NOMO-1 (cell line): Measurements from ENCODE around the gene TRIP4.
"Not testable (repeated sequence)": the region's sequence is repeated elsewhere in the genome, so short reads cannot be mapped to it uniquely, and the experiment has no call there.

Experiments
- DNase-seq, 2 experiments: peaks; one replicate each; lab custom pipeline; 2025; ENCODE audit not compliant: unreplicated experiment in 2 of 2; lab: John Stamatoyannopoulos, UW

The TRIP4 gene

GRCh38 chr15:64387562-64388168 lies at the start of gene TRIP4:
Gene TRIP4 (plus strand): TSS chr15:64387836. CDS start chr15:64387864, 28 bp downstream.
- peak; percentile 95 to 99 for DNase-seq

DNA sequence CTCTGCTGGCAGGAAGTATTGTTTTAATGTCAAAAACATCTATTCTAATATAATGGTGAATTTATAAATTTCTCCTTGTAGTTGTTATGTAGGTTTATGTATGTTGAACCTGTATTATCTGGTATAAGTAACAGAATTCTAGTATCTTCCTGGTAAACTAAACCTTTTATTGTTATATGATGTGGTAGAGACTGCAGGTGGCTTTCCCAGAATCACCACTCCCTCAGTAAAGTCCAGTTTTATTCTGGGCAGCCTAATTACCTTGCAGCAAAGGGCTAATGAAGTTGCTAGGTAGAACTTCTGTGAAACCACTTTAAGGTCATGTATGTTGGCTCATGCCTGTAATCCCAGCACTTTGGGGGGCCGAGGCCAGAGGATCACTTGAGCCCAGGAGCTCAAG lies 47.3 kb upstream of the TRIP4 start:
- no peak for DNase-seq

GRCh38 chr15:64341961-64342360 lies 45.7 kb upstream of the TRIP4 start:
- DNase-seq = no peak

GRCh38 chr15:64343222-64343621 lies 44.4 kb upstream of the TRIP4 start:
- no peak for DNase-seq

DNA sequence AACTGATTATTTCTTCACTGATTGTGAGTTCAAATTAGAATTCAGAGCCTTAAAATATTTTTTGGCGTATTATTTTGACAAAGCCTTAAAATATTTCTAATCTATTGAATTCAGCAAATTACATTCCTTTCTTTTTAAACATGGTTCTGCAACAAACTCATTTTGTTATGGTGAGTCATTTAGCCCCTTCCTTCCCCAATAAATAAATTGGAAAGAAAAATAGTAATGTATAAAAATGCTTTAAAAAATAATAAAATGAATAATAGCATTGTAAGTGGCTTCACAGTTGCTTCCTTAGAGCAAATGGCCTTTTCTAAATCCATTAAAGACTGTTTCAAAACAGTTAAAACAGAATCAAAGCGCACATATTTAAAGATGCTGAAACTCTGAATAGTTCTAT lies 43.8 kb upstream of the TRIP4 start:
- DNase-seq = no peak

GRCh38 chr15:64344651-64345294 lies 42.9 kb upstream of the TRIP4 start:
- no peak for DNase-seq

DNA sequence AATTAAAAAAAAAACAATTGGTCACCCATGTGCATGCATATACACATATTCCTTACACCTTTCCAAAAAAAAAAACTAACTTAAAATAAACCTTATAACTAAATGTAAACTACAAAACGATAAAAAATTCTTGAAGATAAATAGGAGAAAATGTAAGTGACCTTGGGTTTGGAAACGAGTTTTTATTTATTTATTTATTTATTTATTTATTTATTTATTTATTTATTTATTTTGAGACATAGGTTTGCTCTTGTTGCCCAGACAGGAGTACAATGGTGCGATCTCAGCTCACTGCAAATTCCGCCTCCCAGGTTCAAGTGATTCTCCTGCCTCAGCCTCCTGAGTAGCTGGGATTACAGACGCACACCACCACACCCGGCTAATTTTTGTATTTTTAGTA lies 41.4 kb upstream of the TRIP4 start:
- not testable (repeated sequence) for DNase-seq

- no peak for DNase-seq
These were observed 39.2 kb upstream of the TRIP4 start for GRCh38 chr15:64348455-64348854.

DNA sequence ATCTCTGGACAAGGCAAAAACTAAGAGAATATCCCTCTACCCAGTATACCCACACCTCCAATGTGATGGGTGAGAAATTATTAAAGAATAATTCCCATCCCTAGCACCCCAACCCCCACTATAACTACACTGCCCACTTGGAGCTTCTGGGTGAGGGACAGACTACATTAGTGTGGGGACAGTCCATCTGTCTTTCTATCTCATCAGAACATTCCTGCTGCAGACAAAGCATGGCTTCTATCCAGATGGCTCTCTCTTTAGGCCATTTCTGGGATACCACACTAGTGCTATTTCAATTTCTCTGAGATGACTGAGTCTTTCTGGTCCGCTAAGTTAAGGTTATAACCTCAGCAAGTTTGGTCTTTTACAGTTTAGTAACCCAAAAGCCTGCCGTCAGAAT lies 38.3 kb upstream of the TRIP4 start:
- no peak for DNase-seq

DNA sequence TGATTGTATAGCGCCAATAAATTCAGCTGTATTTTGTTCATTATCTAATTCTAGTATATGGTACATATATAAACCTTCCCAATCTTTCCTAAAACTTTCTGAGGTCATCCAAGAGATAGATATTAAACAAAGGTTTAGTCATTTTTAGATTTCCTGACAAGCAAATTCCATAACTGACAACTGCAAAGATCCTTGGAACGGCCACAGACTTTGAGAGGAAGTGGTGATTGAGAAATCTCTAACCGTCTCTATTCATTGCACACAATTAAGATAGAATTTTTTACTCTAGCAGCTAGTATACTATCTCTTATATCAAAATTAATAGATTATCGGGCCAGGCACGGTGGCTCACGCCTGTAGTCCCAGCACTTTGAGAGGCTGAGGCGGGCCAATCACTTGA lies 36.4 kb upstream of the TRIP4 start:
- DNase-seq = no peak

DNA sequence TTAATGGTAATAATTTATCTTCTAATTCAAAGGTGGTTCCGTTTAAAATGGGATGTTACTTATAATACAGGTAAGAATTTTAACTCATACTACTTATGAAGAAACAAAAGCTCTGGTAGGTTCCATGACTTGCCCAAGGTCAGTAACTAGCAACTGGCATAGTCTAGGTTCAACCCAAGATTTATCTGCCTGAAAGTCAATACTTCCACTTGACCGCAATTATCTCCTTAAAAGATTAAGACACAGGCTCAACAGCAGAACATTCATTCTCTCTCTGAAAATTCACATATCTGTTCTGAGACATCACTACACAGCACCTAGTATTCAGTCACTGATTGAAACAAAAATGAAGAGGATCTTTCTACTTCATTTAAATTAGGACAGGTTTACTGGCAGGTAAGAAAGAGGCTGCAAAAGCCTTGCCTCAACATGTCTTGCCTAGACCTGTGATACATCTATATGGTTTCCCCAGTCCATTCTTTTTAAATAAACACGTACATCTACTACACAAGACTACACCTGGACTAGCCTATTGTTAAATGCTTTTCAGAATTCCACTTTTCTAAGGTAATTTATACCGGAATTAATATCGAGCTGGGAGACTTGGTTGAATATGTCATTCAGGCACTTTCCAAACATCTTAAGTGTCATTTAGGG lies 32.8 kb upstream of the TRIP4 start:
- no peak for DNase-seq

- DNase-seq = peak in 1 of 2 experiments; percentile 6
These were observed 32.2 kb upstream of the TRIP4 start for GRCh38 chr15:64355348-64355943.

- peak; percentile 95 to 96 for DNase-seq
These were observed 31.5 kb upstream of the TRIP4 start, which contains the start of gene CSNK1G1 for GRCh38 chr15:64355944-64356709. Gene CSNK1G1 (minus strand): TSS chr15:64356173. CDS start chr15:64300499, 55,674 bp downstream.

DNA sequence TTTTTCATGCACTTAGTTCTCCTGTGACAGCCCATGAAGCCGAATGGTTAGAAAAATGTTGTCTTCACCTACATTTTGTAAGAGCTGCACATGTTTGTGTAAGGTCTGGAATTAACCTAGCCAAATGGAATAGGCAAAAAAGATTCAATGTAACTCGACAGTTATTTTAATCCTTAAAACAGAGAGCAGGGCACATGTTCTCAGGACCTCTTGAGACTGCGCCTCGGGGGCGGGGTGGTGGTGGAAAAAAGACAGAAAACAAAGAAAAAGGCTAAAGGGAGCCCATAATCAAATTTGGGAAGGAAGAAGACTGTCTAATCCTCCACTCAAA lies 31.0 kb upstream of the TRIP4 start:
- DNase-seq = no peak

GRCh38 chr15:64361259-64361658 lies 26.4 kb upstream of the TRIP4 start:
- DNase-seq = no peak

GRCh38 chr15:64369078-64369607 lies 18.5 kb upstream of the TRIP4 start:
- DNase-seq = no peak

DNA sequence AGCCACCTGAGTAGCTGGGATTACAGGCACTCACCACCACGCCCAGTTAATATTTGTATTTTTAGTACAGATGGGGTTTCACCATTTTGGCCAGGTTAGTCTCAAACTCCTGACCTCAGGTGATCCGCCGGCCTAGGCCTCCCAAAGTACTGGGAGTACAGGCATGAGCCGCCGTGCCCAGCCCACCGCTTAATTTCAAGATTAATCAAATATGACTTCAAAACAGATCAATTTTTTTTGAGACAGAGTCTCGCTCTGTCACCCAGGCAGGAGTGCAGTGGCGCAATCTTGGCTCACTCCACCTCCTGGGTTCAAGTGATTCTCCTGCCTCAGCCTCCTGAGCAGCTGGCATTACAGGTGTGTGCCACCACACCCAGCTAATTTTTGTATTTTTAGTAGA lies 16.3 kb upstream of the TRIP4 start:
- not testable (repeated sequence) for DNase-seq

- DNase-seq = no peak
These were observed 14.3 kb upstream of the TRIP4 start for GRCh38 chr15:64373360-64373759.

DNA sequence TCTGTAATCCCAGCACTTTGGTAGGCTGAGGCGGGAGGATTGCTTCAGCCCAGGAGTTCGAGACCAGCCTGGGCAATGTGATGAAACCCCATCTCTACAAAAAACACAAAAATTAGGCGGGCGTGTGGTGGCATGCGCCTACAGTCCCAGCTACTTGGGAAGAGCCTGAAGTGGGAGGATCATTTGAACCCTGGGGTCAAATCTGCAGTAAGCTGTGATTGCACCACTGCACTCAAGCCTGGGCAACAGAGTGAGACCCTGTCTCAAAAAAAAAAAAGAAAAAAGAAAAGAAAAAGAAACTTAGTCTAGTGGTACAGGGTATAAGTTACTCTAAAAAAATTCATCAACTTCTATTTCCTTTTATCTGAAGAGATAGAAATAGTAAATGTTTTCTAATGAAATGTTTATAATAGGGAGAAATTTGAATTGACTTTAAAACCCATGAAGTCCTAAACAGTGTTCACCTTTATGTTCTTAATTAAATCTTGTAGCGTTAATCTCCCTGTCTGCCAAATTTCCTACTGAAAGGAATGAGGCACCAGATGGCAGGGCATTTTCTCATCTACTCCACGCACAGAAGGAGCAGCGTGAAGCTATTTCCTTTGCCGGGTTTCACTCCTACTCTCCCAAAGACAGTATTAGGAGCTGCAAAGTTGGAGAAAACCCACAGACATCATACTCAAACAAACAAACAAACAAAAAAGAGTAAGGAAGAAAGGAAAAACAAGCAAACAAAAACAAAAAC lies 8.2 kb upstream of the TRIP4 start:
- DNase-seq = no peak
